Astrocyte of the cerebellum (primary cell): ENCODE measurements around the gene ISG15.

Source experiments
- DNase-seq: peaks from one replicate; pipeline ENCODE4 v3.0.0-alpha.2; 2011; ENCODE audit warnings: low read depth
- H3K4me3 ChIP-seq: 2 replicates; pipeline ENCODE4 v1.5.1; 2011; ENCODE audit warnings: mild to moderate bottlenecking, low read depth, low read length, moderate library complexity
- in situ Hi-C: cut with HindIII; loops from 2 replicates; pipeline ENCODE4 v1.10.0; 2017; ENCODE audit warnings: low sequenced_read_pairs
- TF ChIP-seq, protein P1 (sequence below): IDR thresholded peaks from 2 replicates; pipeline ENCODE4 v1.5.1; 2012; ENCODE audit warnings: low read length, low read depth, moderate library complexity, mild to moderate bottlenecking; ENCODE audit errors: missing control alignments

ISG15 gene

DNA sequence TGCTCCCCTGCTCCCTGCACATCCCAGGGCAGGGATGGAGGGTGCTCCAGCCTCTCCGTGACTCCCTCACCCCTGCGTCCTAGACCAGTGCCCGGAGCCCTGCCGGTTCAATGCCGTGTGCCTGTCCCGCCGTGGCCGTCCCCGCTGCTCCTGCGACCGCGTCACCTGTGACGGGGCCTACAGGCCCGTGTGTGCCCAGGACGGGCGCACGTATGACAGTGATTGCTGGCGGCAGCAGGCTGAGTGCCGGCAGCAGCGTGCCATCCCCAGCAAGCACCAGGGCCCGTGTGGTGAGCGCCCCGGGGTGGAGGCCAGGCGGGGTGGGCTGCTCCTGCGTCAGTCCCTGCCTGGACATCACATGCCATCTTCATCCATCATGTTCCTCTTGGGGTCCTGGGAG, 28.6 kb downstream of the ISG15 start:
- TF ChIP-seq, protein P1, sequence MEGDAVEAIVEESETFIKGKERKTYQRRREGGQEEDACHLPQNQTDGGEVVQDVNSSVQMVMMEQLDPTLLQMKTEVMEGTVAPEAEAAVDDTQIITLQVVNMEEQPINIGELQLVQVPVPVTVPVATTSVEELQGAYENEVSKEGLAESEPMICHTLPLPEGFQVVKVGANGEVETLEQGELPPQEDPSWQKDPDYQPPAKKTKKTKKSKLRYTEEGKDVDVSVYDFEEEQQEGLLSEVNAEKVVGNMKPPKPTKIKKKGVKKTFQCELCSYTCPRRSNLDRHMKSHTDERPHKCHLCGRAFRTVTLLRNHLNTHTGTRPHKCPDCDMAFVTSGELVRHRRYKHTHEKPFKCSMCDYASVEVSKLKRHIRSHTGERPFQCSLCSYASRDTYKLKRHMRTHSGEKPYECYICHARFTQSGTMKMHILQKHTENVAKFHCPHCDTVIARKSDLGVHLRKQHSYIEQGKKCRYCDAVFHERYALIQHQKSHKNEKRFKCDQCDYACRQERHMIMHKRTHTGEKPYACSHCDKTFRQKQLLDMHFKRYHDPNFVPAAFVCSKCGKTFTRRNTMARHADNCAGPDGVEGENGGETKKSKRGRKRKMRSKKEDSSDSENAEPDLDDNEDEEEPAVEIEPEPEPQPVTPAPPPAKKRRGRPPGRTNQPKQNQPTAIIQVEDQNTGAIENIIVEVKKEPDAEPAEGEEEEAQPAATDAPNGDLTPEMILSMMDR, result no peak
- no peak for DNase-seq
- no peak overlapping the region for H3K4me3 ChIP-seq
- in situ Hi-C loops, result no loop called here

DNA sequence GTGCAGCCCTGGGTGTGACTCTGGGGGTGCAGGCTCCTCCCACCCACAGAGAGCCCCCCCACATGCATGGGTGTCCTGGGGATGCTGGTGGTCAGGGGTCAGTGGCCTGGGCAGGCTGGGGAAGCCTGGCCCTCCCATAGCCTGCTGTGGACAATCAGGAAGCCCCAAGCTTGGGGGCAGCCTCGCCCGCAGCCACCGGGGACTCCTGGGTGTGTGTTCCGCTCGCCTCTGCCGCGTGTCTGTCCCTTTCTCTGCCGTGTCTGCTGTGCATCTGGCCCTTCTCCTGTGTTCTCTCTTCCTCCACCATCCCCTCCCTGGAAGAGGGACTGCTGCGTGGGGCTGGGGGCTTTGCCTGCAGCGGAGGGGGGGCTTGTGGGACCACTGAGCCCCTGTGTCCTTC, 29.5 kb downstream of the ISG15 start:
- H3K4me3 ChIP-seq, result no peak overlapping the region
- DNase-seq, result no peak
- TF ChIP-seq, protein P1, result no peak
- in situ Hi-C loops, result no loop called here

DNA sequence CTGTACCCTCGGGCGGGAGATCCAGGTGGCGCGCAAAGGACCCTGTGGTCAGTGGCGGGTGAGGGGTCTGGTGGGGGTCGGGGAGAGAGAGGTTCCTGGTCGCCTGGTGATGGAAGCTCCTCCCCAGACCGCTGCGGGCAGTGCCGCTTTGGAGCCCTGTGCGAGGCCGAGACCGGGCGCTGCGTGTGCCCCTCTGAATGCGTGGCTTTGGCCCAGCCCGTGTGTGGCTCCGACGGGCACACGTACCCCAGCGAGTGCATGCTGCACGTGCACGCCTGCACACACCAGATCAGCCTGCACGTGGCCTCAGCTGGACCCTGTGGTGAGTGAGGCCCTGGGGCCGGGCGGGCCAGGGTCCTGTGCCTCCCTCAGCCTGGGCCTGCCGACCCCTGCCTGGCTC, 30.1 kb downstream of the ISG15 start:
- H3K4me3 ChIP-seq, result no peak overlapping the region
- DNase-seq, result no peak
- in situ Hi-C loops, result no loop called here
- TF ChIP-seq, protein P1, result no peak

DNA sequence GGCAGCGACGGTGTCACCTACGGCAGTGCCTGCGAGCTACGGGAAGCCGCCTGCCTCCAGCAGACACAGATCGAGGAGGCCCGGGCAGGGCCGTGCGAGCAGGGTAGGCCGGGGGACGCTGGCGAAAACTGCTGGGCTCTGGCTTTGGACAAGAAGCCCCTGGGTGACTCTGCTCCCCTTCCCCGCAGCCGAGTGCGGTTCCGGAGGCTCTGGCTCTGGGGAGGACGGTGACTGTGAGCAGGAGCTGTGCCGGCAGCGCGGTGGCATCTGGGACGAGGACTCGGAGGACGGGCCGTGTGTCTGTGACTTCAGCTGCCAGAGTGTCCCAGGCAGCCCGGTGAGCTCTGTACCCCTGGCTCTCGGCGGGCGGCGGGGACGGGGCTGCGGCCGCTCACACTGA, 30.6 kb downstream of the ISG15 start:
- TF ChIP-seq, protein P1, result no peak
- no peak overlapping the region for H3K4me3 ChIP-seq
- no peak for DNase-seq
- in situ Hi-C loops, result no loop called here

DNA sequence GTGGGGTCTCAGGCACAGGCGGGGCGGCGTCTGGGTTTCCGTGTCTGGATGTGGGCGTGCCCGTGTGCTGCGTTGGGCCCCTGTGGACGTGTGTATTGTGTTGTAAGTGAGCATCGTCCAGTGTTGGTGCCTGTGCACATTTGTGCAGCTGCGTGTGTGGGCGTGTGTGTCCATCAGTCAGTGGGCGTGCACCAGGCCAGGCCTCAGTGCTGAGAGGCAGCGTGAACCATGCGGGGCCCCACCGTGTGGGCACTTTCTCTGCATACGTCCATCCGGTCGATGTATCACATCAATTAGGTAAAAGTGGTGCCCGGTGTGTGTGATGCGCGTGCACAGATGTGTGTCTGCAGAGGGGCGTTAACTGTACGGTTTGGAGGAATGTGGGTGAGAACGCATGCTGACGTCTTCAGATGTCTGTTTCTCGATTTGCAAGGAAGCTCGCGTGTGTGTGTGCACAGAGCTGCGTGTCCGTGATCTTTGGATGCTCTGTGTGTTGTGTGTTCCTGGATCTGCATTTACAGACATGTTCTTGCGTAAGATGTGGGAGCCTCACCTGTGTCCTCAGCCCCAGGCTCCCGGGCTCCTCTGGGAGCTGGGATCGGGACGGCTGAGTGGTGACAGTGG, 31.3 kb downstream of the ISG15 start:
- no peak for DNase-seq
- no peak overlapping the region for H3K4me3 ChIP-seq
- TF ChIP-seq, protein P1, result no peak
- in situ Hi-C loops, result no loop called here

DNA sequence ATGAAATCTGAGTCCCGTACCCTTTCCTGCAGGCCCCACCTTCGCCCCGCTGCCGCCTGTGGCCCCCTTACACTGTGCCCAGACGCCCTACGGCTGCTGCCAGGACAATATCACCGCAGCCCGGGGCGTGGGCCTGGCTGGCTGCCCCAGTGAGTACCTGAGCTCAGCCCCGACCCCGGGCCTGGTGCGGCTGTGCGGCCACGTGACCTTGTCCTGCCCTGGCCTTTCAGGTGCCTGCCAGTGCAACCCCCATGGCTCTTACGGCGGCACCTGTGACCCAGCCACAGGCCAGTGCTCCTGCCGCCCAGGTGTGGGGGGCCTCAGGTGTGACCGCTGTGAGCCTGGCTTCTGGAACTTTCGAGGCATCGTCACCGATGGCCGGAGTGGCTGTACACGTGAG, 31.8 kb downstream of the ISG15 start:
- no peak for DNase-seq

More for the DNA sequence above, 31.8 kb downstream of the ISG15 start:
- in situ Hi-C loops, result no loop called here
- TF ChIP-seq, protein P1, result no peak
- H3K4me3 ChIP-seq, result no peak overlapping the region
